ENCODE results near the gene OTX1.
"Not testable (repeated sequence)": the region's sequence is repeated elsewhere in the genome, so short reads cannot be mapped to it uniquely, and the experiment has no call there.

OTX1 gene

DNA sequence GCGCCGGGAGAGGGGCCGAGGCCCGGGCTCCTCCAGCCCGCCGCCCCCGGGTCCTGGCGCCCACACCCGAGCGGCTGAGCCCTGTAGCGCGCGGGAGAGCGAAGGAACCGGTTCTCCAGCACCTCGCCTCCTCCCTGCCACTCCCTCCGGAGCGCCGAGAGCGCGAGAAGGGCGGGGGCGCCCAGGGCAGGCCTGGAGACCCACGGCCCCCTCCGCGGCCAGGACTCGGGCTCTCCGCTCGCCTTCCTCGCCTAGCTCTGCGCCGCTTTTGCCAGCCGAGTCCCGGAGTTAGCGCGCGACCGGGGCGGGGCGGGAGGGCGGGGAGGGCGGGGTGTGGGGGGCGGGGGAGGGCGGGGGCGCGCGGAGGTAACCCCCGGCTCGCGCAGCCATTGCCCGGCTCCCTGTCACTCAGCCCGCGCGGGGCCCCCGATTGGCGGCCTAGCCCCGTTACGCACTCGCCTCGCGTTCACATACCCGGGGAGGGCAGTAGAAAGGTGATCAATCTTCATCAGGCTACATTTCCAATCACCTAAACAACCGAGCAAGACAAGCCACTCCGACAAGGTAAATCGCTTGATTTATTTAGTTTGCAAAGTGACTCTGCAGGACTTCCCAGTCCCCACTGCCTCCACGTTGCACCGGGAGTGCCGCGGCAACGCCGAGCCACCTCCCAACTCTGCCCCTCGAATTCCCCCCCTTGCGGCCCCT, at the start of gene OTX1:
Gene OTX1 (plus strand): TSS at position 497 of the 708 bp plus-strand sequence. CDS start 2,161 bp downstream, outside the sequence.
- peak; percentile 54 to 72 for DNase-seq

DNA sequence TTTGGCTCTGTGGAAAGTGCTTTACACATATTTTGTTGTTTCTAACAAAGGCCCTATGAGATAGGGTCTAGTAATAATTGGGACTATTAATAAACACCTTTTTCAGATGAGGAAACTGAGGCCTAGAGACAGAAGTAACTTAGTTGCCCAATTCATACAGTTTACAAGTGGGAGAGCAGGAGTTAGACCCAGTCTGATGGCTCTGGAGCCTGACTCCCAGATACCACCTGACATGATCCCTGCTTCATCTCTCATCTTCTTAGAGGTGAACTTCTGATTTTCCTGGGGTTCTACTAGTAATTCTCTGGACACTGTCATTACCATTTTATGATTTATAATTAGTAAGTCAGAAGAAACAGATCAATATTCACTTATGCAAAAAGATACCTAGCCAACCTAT, 49.1 kb upstream of the OTX1 start:
- DNase-seq: no peak

DNA sequence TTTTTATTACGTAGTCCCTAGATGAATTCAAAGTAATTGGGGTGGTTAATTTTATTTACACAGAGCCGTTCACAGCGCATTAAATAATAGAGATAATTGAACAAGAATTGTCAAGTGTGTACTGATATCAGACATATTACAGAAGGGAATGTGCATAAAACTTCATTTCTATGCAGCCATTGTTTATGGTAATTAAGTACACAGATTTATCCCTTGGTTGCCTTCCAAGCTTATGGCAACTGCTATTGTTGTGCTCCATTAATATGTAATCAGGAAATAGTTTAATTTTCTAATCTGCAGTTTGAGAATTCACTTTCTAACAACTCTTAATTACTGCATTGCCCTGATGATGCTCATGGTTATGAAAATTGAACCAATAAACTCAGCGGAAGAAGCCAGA, 47.3 kb upstream of the OTX1 start:
- no peak for DNase-seq

DNA sequence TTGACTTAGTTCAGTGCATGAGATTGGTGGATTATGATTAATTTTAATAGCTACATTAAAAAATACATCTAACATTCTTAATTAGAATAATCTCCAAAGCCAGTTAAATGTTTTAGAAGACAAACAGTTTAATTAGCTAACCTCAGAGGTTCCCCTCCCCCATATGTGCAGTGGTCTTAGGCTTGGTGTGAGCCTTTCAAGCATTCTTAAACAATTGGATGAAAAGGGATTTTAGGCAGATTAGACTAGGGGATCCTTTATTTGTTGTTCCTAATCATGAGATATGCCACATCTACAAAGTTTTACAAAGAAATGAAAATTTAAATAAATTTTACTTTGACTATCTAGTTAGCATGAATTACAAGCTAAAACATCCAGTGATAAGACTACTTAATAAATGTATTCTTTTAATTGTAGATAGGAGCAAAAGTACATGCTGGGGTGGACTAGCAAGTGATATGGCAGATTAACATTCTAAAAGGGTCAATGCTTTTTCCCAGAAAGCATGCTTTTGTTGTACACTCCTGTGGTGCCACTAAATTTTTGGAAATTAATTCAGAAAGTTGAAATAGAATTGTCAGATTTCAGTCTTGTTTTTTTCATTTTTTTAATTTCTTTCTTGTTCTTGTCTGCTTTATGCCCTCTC, 42.7 kb upstream of the OTX1 start:
- DNase-seq: no peak

DNA sequence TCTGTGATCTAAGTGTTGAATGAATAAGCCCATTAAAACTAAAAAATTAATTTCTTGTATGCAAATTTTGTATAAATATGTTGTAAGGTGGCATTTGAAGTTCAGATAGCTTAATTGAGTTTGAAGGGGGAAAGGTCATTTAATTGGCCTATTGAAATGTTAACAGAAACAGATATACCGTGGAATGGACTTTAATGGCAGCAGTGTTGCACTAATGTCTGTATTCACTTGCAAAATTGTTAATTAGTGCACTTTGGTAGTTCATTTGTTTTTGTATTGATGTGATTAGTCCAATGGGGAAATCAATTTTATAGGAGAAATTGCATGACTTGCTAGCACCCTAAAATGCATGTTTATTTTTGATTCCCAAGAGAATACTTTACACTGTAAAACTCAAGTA, 41.8 kb upstream of the OTX1 start:
- no peak for DNase-seq

GRCh38 chr2:63009490-63009889, 41.1 kb upstream of the OTX1 start:
- no peak for DNase-seq

DNA sequence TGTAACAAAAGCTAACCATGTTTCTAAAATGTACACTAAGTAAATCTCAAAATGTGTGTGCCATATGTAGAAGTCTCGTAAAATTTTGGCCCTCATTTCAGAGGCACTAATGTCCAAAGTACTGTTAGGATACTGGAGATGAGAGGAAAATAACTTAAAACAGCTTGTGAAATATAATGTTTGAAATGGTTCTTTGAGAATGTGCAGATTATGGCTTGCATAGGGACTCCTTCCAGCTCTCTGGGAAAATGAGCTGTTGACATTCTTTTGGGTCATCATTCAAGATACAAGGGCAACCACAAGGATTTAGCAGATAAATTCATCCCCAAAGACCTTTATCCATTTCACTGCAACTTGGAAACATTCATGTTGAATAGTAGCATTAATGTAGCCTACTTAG, 38.1 kb upstream of the OTX1 start:
- DNase-seq: no peak

- no peak for DNase-seq
Measured at GRCh38 chr2:63013438-63013837, 37.2 kb upstream of the OTX1 start.

- no peak for DNase-seq
Measured at GRCh38 chr2:63015389-63015788, 35.2 kb upstream of the OTX1 start.

GRCh38 chr2:63018439-63018838, 32.2 kb upstream of the OTX1 start:
- DNase-seq: no peak

DNA sequence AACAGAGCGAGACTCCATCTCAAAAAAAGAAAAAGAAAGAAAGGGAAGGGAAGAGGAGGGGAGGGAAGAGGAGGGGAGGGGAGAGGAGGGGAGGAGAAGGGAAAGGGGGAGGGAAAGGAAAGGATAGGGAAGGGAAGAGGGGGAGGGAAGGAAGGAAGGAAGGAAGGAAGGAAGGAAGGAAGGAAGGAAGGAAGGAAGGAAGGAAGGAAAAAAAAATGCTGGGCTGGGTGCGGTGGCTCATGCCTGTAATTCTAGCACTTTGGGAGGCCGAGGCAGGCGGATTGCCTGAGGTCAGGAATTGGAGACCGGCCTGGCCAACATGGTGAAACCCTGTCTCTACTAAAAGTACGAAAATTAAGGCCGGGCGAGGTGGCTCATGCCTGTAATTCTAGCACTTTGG, 30.9 kb upstream of the OTX1 start:
- DNase-seq: not testable (repeated sequence)

GRCh38 chr2:63023444-63023843, 27.2 kb upstream of the OTX1 start:
- DNase-seq: no peak

GRCh38 chr2:63027220-63027619, 23.4 kb upstream of the OTX1 start:
- DNase-seq: no peak

DNA sequence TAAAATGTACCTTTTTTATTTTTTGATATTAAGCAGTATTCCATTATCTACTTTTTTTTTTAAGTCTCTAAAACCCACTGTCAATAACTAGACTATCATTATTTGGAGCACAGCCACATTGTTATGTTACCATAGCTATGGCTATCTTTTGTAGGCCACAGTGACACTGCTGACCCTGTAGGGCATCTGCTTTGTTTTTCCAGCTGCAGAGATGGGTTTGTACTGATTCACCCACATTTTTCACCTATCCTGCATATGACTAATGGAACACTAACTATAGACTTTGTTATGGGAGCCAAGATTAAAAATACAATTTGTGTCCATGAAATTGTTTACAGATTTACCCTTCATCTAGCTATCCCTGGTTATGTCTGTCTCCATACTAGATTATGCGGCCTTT, 21.6 kb upstream of the OTX1 start:
- no peak for DNase-seq

GRCh38 chr2:63034526-63034925, 16.1 kb upstream of the OTX1 start:
- no peak for DNase-seq

- no peak for DNase-seq
Measured at GRCh38 chr2:63035169-63035568, 15.5 kb upstream of the OTX1 start.

DNA sequence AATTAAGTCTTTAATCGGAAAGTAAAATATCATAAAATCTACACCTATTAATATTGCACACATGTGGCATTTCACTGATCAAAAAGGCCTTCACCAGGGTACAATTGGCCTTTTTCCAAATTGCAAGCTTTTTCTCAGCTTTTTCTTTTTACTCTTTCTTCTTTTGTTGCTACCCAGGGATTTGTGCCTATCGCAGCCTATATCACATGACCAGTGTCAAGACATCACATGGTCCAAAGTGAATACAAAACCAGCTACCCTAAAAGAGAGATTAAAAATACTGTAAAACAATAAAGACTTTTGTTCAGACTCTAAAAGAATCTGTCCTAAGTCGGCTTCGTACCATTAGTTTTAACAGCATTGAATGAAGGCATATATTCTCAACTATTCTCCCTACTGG, 15.0 kb upstream of the OTX1 start:
- no peak for DNase-seq

DNA sequence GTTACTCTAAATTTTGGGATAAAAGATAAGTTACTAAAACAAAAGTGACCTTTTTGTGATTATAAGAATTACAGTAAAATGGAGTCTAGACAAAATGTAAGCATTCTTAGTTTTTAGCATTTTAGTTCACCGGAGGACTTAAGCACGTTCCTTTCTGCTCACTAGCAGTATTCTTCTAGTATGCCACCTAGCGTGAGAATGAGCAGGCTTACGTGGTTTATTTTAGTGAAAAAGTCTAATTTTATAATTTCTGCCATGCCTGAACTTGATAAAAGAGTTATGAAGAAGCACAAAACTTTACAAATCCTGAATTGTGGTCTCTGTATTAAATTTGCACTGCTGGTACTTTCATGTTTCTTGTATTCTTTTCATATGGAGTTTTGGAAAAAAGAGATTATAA, 12.6 kb upstream of the OTX1 start:
- DNase-seq: no peak

GRCh38 chr2:63040586-63040985, 10.0 kb upstream of the OTX1 start:
- DNase-seq: no peak

GRCh38 chr2:63041592-63041991, 9.0 kb upstream of the OTX1 start:
- no peak for DNase-seq

DNA sequence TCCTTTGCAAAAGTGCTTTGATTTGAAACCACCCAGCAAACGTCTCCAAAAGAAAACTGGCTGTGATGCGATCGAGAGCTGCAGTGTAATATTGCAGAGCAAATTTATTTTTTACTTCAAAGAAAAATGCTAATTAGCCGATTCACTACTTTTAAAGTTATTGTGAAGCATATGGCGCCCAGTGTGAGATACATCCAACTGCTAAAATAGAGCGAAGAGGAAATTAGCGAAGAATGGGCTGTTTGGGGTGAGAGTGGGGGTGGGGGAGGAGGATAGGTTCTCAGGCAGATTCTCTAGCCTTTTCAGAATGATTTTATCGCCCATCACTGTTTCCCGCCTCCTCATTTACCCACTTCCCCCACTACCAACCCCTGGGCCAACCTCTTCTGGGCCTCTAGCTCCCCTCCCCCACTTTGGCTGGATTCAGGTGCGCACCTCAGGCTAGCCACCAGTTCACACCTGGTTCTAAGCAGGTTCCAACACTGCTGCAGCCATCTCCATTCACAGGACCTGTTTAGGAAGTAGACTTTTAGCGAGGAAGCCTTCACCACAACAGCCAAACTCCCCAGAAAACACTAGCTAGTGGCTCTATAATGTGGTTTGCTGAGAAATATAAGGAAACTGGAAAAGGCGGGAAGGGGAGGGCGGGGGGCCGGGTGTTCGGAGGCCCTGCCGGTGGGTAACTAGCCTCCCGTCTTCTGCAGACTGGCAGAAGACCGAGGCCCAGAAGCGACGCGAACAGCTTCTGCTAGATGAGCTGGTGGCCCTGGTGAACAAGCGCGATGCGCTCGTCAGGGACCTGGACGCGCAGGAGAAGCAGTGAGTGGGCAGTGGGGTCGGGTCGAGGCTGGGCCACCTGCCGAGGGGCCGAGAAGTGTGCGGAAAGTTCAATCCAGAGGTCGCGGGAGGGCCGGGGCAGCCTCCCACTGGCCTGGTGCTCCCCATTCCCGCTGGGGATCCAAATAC, 6.0 kb upstream of the OTX1 start:
- no peak for DNase-seq

DNA sequence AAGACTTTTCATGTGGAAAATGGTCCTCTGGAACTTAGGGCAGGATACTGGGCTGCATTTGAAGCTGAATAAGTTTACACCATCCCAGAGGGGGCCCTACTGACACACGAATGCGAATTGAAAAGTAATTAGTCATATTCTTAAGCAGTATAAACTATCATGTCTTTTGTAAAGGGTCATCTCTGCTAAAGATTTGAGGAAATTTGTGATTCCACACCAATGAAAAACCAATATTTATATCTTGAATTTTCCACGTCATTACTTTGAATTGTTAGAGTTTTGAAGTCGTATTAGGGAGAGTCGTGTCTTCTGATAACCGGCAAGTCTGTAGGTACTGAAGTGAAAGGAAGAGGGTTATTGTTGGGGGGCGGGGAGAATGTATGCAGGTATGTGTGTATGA, 4.1 kb upstream of the OTX1 start:
- no peak for DNase-seq

- DNase-seq: no peak
Measured at GRCh38 chr2:63046961-63047320, 3.7 kb upstream of the OTX1 start.
